GM18502 (cell line): ENCODE results near the gene PRDM16.

Source experiments
- ATAC-seq: cut with Tn5 transposase; IDR thresholded peaks from one replicate; pipeline ENCODE4 v1.9.1; 2021; ENCODE audit warnings: mild to moderate bottlenecking; ENCODE audit not compliant: unreplicated experiment, poor library complexity

PRDM16 gene

GRCh38 chr1:3405491-3405890 lies 336.5 kb downstream of the PRDM16 start:
- ATAC-seq, result no peak

GRCh38 chr1:3405974-3406867 lies 337.2 kb downstream of the PRDM16 start:
- no peak for ATAC-seq

- no peak for ATAC-seq
Measured at GRCh38 chr1:3407021-3407420, 338.0 kb downstream of the PRDM16 start.

GRCh38 chr1:3408751-3409266 lies 339.8 kb downstream of the PRDM16 start:
- ATAC-seq, result no peak

- no peak for ATAC-seq
Measured at GRCh38 chr1:3409366-3410141, 340.6 kb downstream of the PRDM16 start.

GRCh38 chr1:3410142-3410925 lies 341.3 kb downstream of the PRDM16 start:
- ATAC-seq, result no peak

- ATAC-seq, result no peak
Measured at GRCh38 chr1:3411806-3412205, 342.8 kb downstream of the PRDM16 start.

GRCh38 chr1:3412376-3412775 lies 343.4 kb downstream of the PRDM16 start:
- no peak for ATAC-seq

- no peak for ATAC-seq
Measured at GRCh38 chr1:3413975-3414710, 345.1 kb downstream of the PRDM16 start.

GRCh38 chr1:3415260-3416090 lies 346.5 kb downstream of the PRDM16 start:
- no peak for ATAC-seq

- no peak for ATAC-seq
Measured at GRCh38 chr1:3417082-3417739, 348.2 kb downstream of the PRDM16 start.

GRCh38 chr1:3417934-3418333 lies 348.9 kb downstream of the PRDM16 start:
- ATAC-seq, result no peak

GRCh38 chr1:3418600-3418999 lies 349.6 kb downstream of the PRDM16 start:
- ATAC-seq, result no peak

GRCh38 chr1:3419415-3420204 lies 350.6 kb downstream of the PRDM16 start:
- ATAC-seq, result no peak

GRCh38 chr1:3420218-3420951 lies 351.4 kb downstream of the PRDM16 start:
- no peak for ATAC-seq

- ATAC-seq, result no peak
Measured at GRCh38 chr1:3422638-3423037, 353.6 kb downstream of the PRDM16 start.

GRCh38 chr1:3423245-3423829 lies 354.3 kb downstream of the PRDM16 start:
- no peak for ATAC-seq
